Panc1 (cell line): Measurements from ENCODE around the gene ITGBL1. TPM values are rescaled to one million over a fixed set of nuclear protein-coding genes. Genes with fewer than 3 reads are reported as not detected.
A peak's percentile ranks its signal among the peaks of the same experiment; 100 is the strongest.

Experiments used
- ATAC-seq: fragments of 200-7000 bp; cut with Tn5 transposase; 2 replicates; pipeline ENCODE4 v1.9.1; 2020; ENCODE audit warnings: mild to moderate bottlenecking, moderate library complexity
- BruUV-seq: library from RNA; stranded (reverse); fragments of 400-500 nt; replicated peaks from 2 replicates; lab custom pipeline; 2021; lab: Mats Ljungman, UMichigan
- CTCF ChIA-PET: fragments of 300-600 bp; sonication (Branson Sonifier 250); formaldehyde crosslinking; loops from one replicate; lab custom pipeline; 2022; ENCODE audit warnings: antibody characterized with exemption; lab: Charles Lee
- POLR2A ChIA-PET: fragments of 300-600 bp; sonication (Branson Sonifier 250); formaldehyde crosslinking; loops from one replicate; lab custom pipeline; 2022; ENCODE audit warnings: antibody characterized with exemption; lab: Charles Lee
- DNase-seq: peaks from one replicate; pipeline ENCODE4 v3.0.0-alpha.2; 2010; ENCODE audit warnings: low read depth, low spot score
- H3K27ac ChIP-seq: 2 replicates; pipeline ENCODE4 v1.5.1; 2011; ENCODE audit warnings: mild to moderate bottlenecking, low read length, inconsistent platforms
- H3K27me3 ChIP-seq: fragments of 200-500 bp; sonication (Bioruptor generic); 2 replicates; pipeline ENCODE4 v1.6.0; 2014; ENCODE audit warnings: low read length, inconsistent platforms; ENCODE audit not compliant: control insufficient read depth, insufficient read depth
- H3K36me3 ChIP-seq: fragments of 200-500 bp; sonication (Bioruptor generic); 2 replicates; pipeline ENCODE4 v1.5.1; 2014; ENCODE audit warnings: inconsistent platforms, mild to moderate bottlenecking, low read length, moderate library complexity; ENCODE audit not compliant: control insufficient read depth, insufficient read depth
- H3K4me1 ChIP-seq: 2 replicates; pipeline ENCODE4 v1.5.1; 2011; ENCODE audit warnings: inconsistent platforms, mild to moderate bottlenecking, low read length, moderate library complexity; ENCODE audit not compliant: control insufficient read depth, insufficient read depth
- H3K4me3 ChIP-seq, 2 experiments: 2 replicates each; pipeline ENCODE4 v1.5.1; 2011 to 2012; ENCODE audit warnings: low read depth in 2 of 2, low read length in 2 of 2, mild to moderate bottlenecking in 2 of 2, inconsistent platforms in 1 of 2, moderate library complexity in 1 of 2
- H3K9me3 ChIP-seq: fragments of 200-500 bp; sonication (Bioruptor generic); 2 replicates; pipeline ENCODE4 v1.5.1; 2014; ENCODE audit warnings: low read depth, mild to moderate bottlenecking, inconsistent platforms, low read length, moderate library complexity; ENCODE audit not compliant: control insufficient read depth, insufficient read depth
- POLR2AphosphoS5 ChIP-seq: IDR thresholded peaks from 2 replicates; pipeline ENCODE4 v1.6.1; 2012; ENCODE audit warnings: mild to moderate bottlenecking, low read depth, low read length, moderate library complexity
- SIN3A ChIP-seq: IDR thresholded peaks from 2 replicates; pipeline ENCODE4 v1.6.1; 2012; ENCODE audit warnings: low read depth, mild to moderate bottlenecking, low read length, moderate library complexity, borderline replicate concordance; ENCODE audit not compliant: insufficient read depth
- TCF7L2 ChIP-seq: IDR thresholded peaks from 2 replicates; pipeline ENCODE4 v1.6.1; 2011; ENCODE audit warnings: mild to moderate bottlenecking, low read depth, low read length, inconsistent platforms
- in situ Hi-C: cut with HindIII; loops from 2 replicates; pipeline ENCODE4 v1.10.0; 2016; ENCODE audit warnings: low sequenced_read_pairs, low pct_unique_long_range_greater_than_20kb
- intact Hi-C: fragments of 100-400 bp; cut with micrococcal nuclease; formaldehyde crosslinking; loops from one replicate; pipeline ENCODE4 v1.10.0; 2022; ENCODE audit not compliant: unreplicated experiment
- total RNA-seq: library from RNA; stranded (reverse); gene quantifications from one replicate; pipeline ENCODE4 v1.2.1, GENCODE V29; 2021; ENCODE audit not compliant: unreplicated experiment
- TF ChIP-seq, protein P1 (sequence below): fragments of 450-650 bp; IDR thresholded peaks from 2 replicates; pipeline ENCODE4 v1.5.1; 2017; ENCODE audit warnings: mild to moderate bottlenecking
- TF ChIP-seq, protein P2 (sequence below), 2 experiments: IDR thresholded peaks; 2 replicates each; pipeline ENCODE4 v1.6.1; 2011 to 2012; ENCODE audit warnings: low read depth in 2 of 2, control low read depth in 1 of 2, low read length in 1 of 2, mild to moderate bottlenecking in 1 of 2, moderate library complexity in 1 of 2; ENCODE audit not compliant: insufficient read depth in 1 of 2

The ITGBL1 gene
- total RNA-seq, 1 experiment from 2014 or later = 14.3 TPM

DNA sequence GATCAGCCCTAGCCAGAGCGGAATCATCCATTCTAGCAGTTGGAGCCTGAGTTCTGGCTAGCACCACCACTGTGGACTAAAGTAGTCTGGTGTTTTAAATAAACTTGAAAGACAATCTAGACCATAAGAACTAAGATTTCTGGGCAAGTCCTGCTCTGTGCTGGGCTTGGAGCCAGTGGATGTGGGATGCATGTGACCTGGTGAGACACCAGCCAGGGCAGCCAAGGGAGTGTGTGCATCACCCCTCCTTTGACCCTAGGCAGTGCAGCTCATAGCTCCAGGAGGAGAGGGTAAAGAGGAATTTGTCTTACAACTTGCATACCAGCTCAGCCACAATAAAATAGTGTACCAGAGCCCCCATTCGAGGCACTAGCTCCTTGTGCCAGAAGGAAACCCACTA, 21.0 kb downstream of the ITGBL1 start:
- no peak for TF ChIP-seq SIN3A
- TF ChIP-seq, protein P1, sequence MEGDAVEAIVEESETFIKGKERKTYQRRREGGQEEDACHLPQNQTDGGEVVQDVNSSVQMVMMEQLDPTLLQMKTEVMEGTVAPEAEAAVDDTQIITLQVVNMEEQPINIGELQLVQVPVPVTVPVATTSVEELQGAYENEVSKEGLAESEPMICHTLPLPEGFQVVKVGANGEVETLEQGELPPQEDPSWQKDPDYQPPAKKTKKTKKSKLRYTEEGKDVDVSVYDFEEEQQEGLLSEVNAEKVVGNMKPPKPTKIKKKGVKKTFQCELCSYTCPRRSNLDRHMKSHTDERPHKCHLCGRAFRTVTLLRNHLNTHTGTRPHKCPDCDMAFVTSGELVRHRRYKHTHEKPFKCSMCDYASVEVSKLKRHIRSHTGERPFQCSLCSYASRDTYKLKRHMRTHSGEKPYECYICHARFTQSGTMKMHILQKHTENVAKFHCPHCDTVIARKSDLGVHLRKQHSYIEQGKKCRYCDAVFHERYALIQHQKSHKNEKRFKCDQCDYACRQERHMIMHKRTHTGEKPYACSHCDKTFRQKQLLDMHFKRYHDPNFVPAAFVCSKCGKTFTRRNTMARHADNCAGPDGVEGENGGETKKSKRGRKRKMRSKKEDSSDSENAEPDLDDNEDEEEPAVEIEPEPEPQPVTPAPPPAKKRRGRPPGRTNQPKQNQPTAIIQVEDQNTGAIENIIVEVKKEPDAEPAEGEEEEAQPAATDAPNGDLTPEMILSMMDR = no peak
- Histone ChIP-seq H3K27ac (no peak overlapping the region), H3K4me1 (no peaks in the 10 kb centered on the region; the same call in 1 of the 2 replicates), H3K4me3 (no peak overlapping the region), H3K9me3 (no peaks in the 10 kb centered on the region), H3K27me3 (no peaks in the 10 kb centered on the region), H3K36me3 (no peaks in the 10 kb centered on the region)
- BruUV-seq = no TSS peak
- no peak for ATAC-seq
- intact Hi-C loops (no loop called here), in situ Hi-C loops (no loop called here)
- POLR2A ChIA-PET = no interaction called here
- CTCF ChIA-PET = no interaction called here
- no peak for DNase-seq

DNA sequence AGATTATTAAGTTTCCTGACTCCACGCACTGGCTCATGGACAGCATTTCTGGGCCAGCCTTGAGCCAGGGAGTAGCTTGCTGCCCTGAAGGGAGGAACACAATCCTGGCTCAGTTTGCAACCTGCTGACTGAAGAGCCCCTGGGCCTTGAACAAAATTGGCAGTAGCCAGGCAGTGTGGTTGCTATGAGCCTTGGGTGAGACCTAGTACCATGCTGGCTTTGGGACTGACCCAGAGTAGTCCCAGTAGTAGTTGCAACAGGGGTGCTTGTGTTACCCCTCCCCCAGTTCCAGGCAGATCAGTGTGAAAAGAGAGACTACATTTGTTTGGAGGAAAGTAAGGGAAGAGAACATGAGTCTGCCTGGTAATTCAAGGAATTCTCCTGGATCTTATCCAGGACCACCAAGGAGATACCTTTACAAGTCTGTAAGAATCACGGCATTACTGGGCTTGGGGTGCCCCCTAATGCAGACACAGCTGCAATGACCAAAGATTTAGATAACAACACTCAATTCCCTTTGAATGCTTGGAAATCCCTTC, 22.0 kb downstream of the ITGBL1 start:
- Histone ChIP-seq H3K4me1 (no peaks in the 10 kb centered on the region; the same call in 1 of the 2 replicates), H3K4me3 (no peak overlapping the region), H3K36me3 (no peaks in the 10 kb centered on the region), H3K27ac (peak overlapping the region; percentile 23; the same call in 1 of the 2 replicates), H3K9me3 (no peaks in the 10 kb centered on the region), H3K27me3 (no peaks in the 10 kb centered on the region)
- POLR2A ChIA-PET = no interaction called here
- CTCF ChIA-PET = interaction anchor here (1.3 kb wide), 1 partner anchor 329 kb away, joined by 4 read pairs; no protein-coding TSS in a partner anchor
- in situ Hi-C loops (no loop called here), intact Hi-C loops (no loop called here)
- DNase-seq (no peak), ATAC-seq (0 out of 2 replicates have a peak, but pooled peaks have one; percentile 30)
- TF ChIP-seq, protein P1 = peak; percentile 18; the same call in 1 of the 2 replicates
- TF ChIP-seq TCF7L2 = no peak
- BruUV-seq = no TSS peak

DNA sequence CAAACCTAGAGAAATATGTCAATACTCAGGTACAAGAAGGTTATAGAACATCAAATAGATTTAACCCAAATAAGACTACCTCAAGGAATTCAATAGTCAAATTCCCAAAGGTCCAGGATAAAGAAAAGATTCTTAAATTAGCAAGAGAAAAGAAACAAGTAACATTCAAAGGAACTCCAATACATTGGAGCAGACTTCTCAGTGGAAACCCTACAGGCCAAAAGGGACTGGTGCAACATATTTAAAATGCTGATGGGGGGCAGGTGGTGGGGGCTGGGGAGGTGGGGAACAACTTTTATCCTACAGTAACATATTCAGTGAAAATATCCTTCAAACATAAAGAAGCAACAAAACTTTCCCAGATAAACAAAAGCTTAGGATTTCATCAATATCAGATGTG, 23.1 kb downstream of the ITGBL1 start:
- no peaks in the 10 kb centered on the region; the same call in 1 of the 2 replicates for H3K4me1 ChIP-seq
- ATAC-seq (no peak), DNase-seq (no peak)
- intact Hi-C loops (no loop called here), in situ Hi-C loops (no loop called here)
- no TSS peak for BruUV-seq
- TF ChIP-seq POLR2AphosphoS5 (no peak), SIN3A (no peak), TCF7L2 (no peak)
- TF ChIP-seq, protein P2, sequence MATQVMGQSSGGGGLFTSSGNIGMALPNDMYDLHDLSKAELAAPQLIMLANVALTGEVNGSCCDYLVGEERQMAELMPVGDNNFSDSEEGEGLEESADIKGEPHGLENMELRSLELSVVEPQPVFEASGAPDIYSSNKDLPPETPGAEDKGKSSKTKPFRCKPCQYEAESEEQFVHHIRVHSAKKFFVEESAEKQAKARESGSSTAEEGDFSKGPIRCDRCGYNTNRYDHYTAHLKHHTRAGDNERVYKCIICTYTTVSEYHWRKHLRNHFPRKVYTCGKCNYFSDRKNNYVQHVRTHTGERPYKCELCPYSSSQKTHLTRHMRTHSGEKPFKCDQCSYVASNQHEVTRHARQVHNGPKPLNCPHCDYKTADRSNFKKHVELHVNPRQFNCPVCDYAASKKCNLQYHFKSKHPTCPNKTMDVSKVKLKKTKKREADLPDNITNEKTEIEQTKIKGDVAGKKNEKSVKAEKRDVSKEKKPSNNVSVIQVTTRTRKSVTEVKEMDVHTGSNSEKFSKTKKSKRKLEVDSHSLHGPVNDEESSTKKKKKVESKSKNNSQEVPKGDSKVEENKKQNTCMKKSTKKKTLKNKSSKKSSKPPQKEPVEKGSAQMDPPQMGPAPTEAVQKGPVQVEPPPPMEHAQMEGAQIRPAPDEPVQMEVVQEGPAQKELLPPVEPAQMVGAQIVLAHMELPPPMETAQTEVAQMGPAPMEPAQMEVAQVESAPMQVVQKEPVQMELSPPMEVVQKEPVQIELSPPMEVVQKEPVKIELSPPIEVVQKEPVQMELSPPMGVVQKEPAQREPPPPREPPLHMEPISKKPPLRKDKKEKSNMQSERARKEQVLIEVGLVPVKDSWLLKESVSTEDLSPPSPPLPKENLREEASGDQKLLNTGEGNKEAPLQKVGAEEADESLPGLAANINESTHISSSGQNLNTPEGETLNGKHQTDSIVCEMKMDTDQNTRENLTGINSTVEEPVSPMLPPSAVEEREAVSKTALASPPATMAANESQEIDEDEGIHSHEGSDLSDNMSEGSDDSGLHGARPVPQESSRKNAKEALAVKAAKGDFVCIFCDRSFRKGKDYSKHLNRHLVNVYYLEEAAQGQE (IDR thresholded peaks at IDR 0.05; ENCODE audit: insufficient read depth in 1 of 2, low read depth in 2 of 2, low read length in 1 of 2) = no peak
- TF ChIP-seq, protein P1 = no peak
- H3K36me3 ChIP-seq = no peaks in the 10 kb centered on the region
- POLR2A ChIA-PET = no interaction called here
- H3K27me3 ChIP-seq = no peaks in the 10 kb centered on the region
- no peaks in the 10 kb centered on the region for H3K9me3 ChIP-seq
- H3K4me3 ChIP-seq = no peak overlapping the region
- CTCF ChIA-PET = no interaction called here
- no peak overlapping the region for H3K27ac ChIP-seq
